Raji (cell line): ENCODE measurements around the gene LDB3.

Experiments
- POLR2A ChIP-seq: IDR thresholded peaks from 2 replicates; pipeline ENCODE4 v1.6.1; 2011; ENCODE audit warnings: low read depth, low read length, control low read depth; ENCODE audit not compliant: insufficient read depth

LDB3 gene

GRCh38 chr10:86670290-86670811 is 2.0 kb downstream of the LDB3 start:
- TF ChIP-seq POLR2A = no peak

DNA sequence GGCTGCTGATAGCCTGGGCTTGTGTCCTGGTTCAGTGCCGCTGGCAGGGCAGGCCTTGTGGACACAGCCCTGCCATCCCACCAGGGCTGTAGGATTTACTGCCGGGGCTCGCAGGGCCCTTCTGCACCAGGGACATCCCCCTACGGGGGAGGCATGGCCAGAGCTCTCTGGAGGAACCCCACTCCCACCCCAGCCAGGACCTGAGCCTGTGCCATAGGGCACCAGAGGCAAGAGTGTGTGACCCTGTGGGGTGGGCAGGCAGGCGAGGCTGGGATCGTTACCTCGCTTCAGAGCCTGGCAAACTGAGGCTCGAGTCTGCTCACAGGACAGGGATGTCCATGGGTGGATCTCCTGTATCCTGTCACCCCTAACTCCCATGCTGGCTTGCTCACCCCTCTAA is 2.6 kb downstream of the LDB3 start:
- no peak for TF ChIP-seq POLR2A

DNA sequence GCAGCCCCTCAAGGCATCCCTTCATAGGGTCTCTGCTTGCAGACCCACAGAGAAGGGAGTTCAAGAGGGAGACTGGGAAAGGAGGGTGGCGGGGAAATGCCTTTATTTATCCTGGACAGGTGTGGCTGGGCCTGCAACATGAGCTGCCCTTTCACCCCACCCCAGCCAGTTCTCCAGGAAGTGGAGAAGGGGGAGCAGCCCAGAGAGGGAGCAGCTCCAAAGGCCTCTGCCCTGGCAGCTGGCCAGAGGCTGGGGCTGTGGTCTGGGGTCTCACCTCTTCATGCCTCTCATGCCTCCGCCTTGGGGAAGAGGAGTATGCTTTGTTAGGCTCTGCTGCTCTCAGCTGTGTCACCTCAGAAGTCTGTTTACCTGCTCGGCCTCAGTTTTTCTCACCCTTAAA is 3.1 kb downstream of the LDB3 start:
- no peak for TF ChIP-seq POLR2A

DNA sequence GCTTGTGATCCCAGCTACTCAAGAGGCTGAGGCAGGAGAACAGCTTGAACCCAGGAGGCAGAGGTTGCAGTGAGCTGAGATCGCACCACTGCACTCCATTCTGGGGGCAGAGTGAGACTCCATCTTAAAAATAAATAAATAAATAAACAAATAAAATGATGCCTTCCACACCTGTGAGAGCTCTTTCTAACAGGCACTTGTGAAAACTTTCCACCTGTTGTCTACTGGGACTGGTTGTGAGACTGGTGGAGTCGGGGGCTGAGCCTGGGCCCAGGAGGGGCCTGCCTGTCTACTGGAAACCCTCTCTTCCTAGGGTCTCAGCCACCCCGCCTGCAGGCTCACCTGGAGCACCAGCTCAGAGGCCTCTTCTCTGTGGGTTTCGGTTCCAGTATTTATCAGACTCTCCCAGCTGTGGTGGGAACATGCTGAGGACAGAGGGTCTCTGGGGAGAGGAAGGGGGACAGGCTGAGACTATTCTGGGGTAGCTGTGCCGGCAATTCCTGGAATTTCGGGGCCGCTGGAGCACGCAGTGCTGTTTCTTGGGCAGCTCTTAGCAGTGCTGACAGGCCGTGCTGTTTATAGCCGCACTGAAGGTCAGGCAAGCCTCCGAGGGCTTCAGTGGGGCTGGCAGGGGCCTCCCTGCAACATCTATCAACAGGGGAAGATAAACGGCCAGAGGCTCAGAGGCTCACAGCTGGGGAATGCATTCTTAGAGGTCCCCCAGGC is 3.8 kb downstream of the LDB3 start:
- TF ChIP-seq POLR2A = no peak

GRCh38 chr10:86673216-86673826 is 5.0 kb downstream of the LDB3 start:
- no peak for TF ChIP-seq POLR2A

- no peak for TF ChIP-seq POLR2A
Measured at GRCh38 chr10:86673827-86674581, 5.7 kb downstream of the LDB3 start.

DNA sequence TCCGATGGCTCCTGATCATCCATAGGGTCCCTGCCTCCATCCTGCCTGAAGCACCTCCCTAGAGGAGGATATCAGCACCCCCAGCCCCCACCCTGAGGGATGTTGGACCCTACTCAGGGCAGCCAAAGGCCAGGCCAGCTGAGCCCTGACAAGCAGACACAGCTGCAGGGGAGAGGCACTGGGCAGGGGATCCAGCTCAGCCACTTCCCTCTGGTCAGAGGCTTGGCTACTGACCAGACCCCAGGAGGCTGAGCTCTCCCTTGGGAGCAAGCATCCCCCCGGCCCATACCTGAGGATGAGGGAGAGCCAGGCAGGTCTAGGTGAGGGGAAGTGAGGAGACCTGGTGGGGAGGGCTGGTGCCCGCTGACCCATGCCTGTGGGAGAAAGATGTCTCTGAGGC is 6.6 kb downstream of the LDB3 start:
- TF ChIP-seq POLR2A = no peak

DNA sequence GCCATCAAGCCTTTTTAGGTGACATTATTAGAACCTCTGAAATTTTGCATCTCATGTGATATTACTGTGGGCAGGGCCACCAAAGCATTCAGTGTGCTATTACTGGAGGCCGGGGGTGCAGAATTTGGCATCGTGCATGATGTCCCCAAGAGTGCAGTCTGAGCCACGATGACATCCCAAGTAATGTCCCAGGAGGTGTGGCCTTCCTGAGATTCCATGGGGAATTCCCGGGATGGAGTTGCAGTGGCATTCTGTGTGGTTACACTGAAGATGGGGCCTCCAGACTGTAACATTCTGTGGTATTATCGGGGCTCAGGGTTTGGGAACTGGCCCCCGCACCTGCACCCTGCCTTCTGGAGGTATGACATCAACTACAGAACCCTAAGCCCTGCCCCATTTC is 9.1 kb downstream of the LDB3 start:
- TF ChIP-seq POLR2A = no peak

DNA sequence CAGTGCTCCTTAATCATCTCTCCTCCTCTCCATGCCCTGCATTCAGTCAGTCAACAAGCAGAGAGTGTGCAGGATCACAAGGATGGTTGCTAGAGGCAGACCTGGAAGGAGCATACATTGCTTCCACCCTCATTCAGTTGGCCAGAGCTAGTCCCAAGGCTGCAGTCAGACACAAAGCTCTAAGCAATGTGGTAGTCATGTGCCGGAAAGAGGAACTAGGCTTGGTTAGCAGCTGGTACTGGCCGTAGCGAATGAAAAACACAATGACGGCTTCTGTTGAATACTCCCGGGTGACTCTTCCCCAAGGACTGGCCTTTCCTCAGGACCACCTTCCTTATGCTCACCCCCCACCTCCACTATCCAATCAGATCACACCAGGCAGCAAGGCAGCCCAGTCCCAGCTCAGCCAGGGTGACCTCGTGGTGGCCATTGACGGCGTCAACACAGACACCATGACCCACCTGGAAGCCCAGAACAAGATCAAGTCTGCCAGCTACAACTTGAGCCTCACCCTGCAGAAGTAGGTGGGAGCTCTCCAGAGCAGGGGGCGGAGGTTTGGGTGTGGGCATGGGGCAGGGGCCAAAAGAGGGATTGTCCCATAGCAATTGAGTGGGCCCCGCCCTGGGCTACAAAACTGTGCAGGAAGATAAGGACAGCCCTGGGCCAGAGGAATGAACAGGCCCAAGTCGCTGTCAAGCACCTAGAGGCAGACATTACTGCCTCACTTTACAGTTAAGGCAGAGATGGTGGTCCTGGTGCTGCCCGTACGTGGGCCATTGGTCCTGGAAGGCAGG is 10.9 kb downstream of the LDB3 start:
- TF ChIP-seq POLR2A = no peak

GRCh38 chr10:86681047-86681446 is 12.7 kb downstream of the LDB3 start:
- TF ChIP-seq POLR2A = no peak

DNA sequence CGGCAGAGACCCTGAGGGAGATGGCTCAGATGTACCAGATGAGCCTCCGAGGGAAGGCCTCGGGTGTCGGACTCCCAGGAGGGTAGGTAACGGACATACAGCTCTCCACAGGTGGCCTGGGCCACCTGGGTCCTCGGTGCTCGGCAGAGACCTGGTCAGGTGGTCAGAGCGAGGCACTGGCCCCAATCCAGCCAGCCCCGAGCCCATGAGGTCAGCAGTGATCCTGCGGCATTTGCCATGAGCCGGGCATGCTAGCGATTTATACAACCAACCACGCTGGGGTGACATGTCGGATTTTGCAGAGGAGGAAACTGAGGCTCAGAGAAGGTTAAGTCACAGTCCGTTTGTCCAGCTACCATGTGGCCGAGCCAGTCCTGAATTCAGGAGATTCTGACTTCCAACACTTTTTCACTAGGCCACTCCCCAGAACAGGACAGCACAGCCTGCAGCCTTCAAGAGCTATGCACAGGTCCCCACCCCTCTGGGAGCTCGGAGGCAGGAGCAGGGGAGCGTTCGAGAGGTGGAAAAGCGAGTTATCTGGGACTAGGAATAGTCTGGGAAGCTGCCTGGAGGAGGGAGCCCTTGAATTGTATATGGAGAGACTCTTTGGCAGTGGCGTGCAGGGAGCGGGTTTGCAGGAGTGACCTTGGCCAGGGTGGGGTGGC is 13.5 kb downstream of the LDB3 start:
- TF ChIP-seq POLR2A = no peak

DNA sequence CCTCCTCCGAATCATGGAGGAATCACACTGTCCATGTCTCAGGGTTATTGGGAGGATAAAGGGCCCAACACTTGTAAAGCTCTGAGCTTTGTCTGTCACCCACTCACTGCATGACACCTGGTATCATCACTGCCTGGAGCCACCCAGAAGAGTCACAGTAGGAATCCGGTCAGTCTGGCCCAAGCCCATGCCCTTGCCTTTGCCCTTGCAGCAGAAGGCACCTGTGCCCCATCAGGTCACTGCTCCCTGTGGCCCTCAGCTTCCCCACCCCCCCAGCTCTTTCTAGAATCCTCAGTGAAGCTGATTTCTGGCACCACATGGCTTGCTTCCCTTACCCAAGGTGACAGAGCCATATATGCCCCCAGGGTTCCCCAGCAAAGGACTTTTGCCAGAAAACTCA is 14.4 kb downstream of the LDB3 start:
- no peak for TF ChIP-seq POLR2A

GRCh38 chr10:86684331-86685097 is 16.2 kb downstream of the LDB3 start:
- no peak for TF ChIP-seq POLR2A

DNA sequence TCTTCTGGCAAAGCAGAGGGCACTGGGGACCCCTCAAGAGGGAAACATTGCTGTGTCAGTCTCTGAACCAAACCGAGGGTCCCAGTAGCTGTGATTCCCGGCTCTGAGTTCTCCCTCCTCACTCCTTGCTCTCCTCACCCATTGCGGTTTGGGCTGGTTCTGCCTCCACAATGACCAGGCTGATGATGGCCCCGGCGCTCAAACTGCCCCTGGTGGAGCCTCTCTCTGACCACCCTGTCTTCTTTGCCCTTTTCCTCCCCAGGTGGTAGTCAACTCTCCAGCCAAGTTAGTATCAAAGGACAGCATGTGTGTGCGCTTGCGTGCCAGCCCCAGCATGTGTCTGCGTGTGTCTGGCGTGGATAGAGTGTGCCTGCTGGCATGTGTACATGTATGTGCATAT is 17.1 kb downstream of the LDB3 start:
- no peak for TF ChIP-seq POLR2A
